AG08396 (cell line): ENCODE results near the gene SNIP1.
"Not testable (repeated sequence)": the region's sequence is repeated elsewhere in the genome, so short reads cannot be mapped to it uniquely, and the experiment has no call there.

Experiments used
- DNase-seq: peaks from one replicate; pipeline ENCODE4 v3.0.0; 2012; ENCODE audit warnings: low spot score, mixed read lengths

The SNIP1 gene

GRCh38 chr1:37559080-37559479 is 5.0 kb upstream of the SNIP1 start:
- no peak for DNase-seq

- DNase-seq: no peak
These were observed 4.3 kb upstream of the SNIP1 start for GRCh38 chr1:37558411-37558810.

- DNase-seq: no peak
These were observed 3.3 kb upstream of the SNIP1 start for GRCh38 chr1:37557402-37557801.

- DNase-seq: peak; percentile 96
These were observed 2.7 kb upstream of the SNIP1 start, which contains the start of gene DNALI1 for GRCh38 chr1:37556712-37557196. TSS of gene DNALI1 (plus strand) at chr1:37556940. CDS start at chr1:37556995, 55 bp downstream.

- peak; percentile 16 for DNase-seq
These were observed 531 bp downstream of the SNIP1 start for GRCh38 chr1:37553598-37553926.

GRCh38 chr1:37549341-37549740 is 4.8 kb downstream of the SNIP1 start:
- DNase-seq: no peak

- DNase-seq: no peak
These were observed 9.1 kb downstream of the SNIP1 start for GRCh38 chr1:37545019-37545418.

- no peak for DNase-seq
These were observed 9.6 kb downstream of the SNIP1 start for GRCh38 chr1:37544530-37544929.

GRCh38 chr1:37540036-37540785 is 13.9 kb downstream of the SNIP1 start:
- DNase-seq: no peak

- DNase-seq: not testable (repeated sequence)
These were observed 14.9 kb downstream of the SNIP1 start for GRCh38 chr1:37539154-37539553.

GRCh38 chr1:37537378-37537777 is 16.7 kb downstream of the SNIP1 start:
- peak; percentile 28 for DNase-seq

GRCh38 chr1:37533317-37534093 is 20.6 kb downstream of the SNIP1 start:
- DNase-seq: no peak

GRCh38 chr1:37532418-37533156 is 21.5 kb downstream of the SNIP1 start:
- DNase-seq: not testable (repeated sequence)

GRCh38 chr1:37529888-37530287 is 24.2 kb downstream of the SNIP1 start:
- not testable (repeated sequence) for DNase-seq

- DNase-seq: no peak
These were observed 34.5 kb downstream of the SNIP1 start for GRCh38 chr1:37519613-37520012.

GRCh38 chr1:37518929-37519328 is 35.2 kb downstream of the SNIP1 start:
- not testable (repeated sequence) for DNase-seq

- DNase-seq: not testable (repeated sequence)
These were observed 35.9 kb downstream of the SNIP1 start for GRCh38 chr1:37518241-37518640.

GRCh38 chr1:37517569-37517968 is 36.5 kb downstream of the SNIP1 start:
- no peak for DNase-seq

GRCh38 chr1:37515185-37516034 is 38.7 kb downstream of the SNIP1 start:
- DNase-seq: no peak

- peak; percentile 97 for DNase-seq
These were observed 39.5 kb downstream of the SNIP1 start, which contains the start of gene MEAF6 for GRCh38 chr1:37514350-37515184. TSS of gene MEAF6 (minus strand) at chr1:37514766. CDS start at chr1:37514746, 20 bp downstream.
